Parathyroid adenoma (tissue), 2 donors: Measurements from ENCODE around the gene ACOT8.

Experiments
- H2AFZ ChIP-seq: fragments of 300-600 bp; sonication (generic); one replicate; pipeline ENCODE4 v1.7.0; 2017; ENCODE audit warnings: antibody characterized with exemption, mild to moderate bottlenecking
- H3K27ac ChIP-seq: fragments of 300-600 bp; sonication (generic); one replicate; pipeline ENCODE4 v1.7.0; 2017
- H3K27me3 ChIP-seq: fragments of 300-600 bp; sonication (generic); one replicate; pipeline ENCODE4 v1.7.0; 2017; ENCODE audit warnings: low read length; ENCODE audit not compliant: control insufficient read depth, insufficient read depth
- H3K36me3 ChIP-seq: fragments of 300-600 bp; sonication (generic); one replicate; pipeline ENCODE4 v1.7.0; 2017; ENCODE audit warnings: low read length; ENCODE audit not compliant: control insufficient read depth, insufficient read depth
- H3K4me1 ChIP-seq: fragments of 300-600 bp; sonication (generic); one replicate; pipeline ENCODE4 v1.7.0; 2017; ENCODE audit warnings: control low read depth
- H3K4me2 ChIP-seq: fragments of 300-600 bp; sonication (generic); one replicate; pipeline ENCODE4 v1.7.0; 2017; ENCODE audit warnings: low read length
- H3K4me3 ChIP-seq: fragments of 300-600 bp; sonication (generic); one replicate; pipeline ENCODE4 v1.7.0; 2017; ENCODE audit warnings: low read depth, low read length
- H3K79me2 ChIP-seq: fragments of 300-600 bp; sonication (generic); one replicate; pipeline ENCODE4 v1.7.0; 2017; ENCODE audit warnings: control low read depth
- H3K9ac ChIP-seq: fragments of 300-600 bp; sonication (generic); one replicate; pipeline ENCODE4 v1.7.0; 2017; ENCODE audit warnings: mild to moderate bottlenecking
- H3K9me3 ChIP-seq: fragments of 300-600 bp; sonication (generic); one replicate; pipeline ENCODE4 v1.7.0; 2017; ENCODE audit warnings: low read length; ENCODE audit not compliant: control insufficient read depth
- CTCF ChIP-seq: fragments of 300-600 bp; sonication (generic); IDR thresholded peaks from one replicate; pipeline ENCODE4 v1.7.0; 2017; ENCODE audit warnings: antibody characterized with exemption, mild to moderate bottlenecking
- donor health status: primary hyperparathyroidism.

Gene ACOT8

DNA sequence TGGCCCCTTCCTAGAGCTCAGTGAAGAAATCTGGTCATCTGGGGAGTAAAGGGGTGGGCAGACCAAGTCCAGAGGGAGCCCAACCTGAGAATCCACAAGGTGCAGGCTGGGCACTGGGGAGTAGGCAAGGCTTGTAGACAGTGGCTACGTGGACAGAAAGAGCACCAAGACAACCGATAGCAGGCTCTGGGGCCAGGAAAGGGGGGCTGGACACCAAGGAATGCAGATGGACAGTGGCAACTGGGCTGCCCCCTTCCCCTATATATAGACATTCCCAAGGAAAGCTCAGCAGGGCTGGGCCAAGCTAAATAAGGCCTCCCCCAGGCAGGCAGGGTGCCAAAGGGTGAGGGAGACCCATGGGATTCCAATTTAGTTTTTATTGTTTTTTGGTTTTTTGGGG, 28.6 kb downstream of the ACOT8 start:
- peak overlapping the region; percentile 67 for H3K27ac ChIP-seq
- H3K9me3 ChIP-seq, result no peaks in the 10 kb centered on the region
- H3K27me3 ChIP-seq, result no peaks in the 10 kb centered on the region
- no peaks in the 10 kb centered on the region for H3K36me3 ChIP-seq
- H3K4me2 ChIP-seq, result no peak overlapping the region
- H2AFZ ChIP-seq, result peak overlapping the region; percentile 63
- TF ChIP-seq CTCF, result no peak
- no peak overlapping the region for H3K4me3 ChIP-seq
- no peaks in the 10 kb centered on the region for H3K79me2 ChIP-seq
- peaks cover 18% of the 10 kb centered on the region for H3K4me1 ChIP-seq
- no peak overlapping the region for H3K9ac ChIP-seq

DNA sequence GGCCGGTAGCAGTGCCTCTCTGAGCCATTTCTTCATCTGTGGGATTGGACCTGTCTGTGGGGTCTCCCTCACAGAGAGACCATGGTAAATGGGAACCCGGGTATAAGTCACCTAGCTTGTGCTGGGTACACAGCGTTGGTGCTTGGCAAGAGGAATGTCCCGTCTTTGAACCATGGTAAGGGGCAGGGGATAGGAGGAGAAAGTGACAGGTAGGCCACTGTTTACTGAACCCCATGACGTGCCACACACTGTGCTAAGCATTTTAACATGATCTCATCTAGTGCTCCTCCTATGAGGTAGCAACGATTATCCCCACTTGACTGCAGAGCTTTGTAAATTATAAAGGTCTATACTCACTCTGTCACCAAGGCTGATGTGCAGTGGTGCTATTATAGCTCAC, 29.5 kb downstream of the ACOT8 start:
- Histone ChIP-seq H3K79me2 (no peaks in the 10 kb centered on the region), H3K27me3 (no peaks in the 10 kb centered on the region), H3K36me3 (no peaks in the 10 kb centered on the region), H3K9me3 (no peaks in the 10 kb centered on the region), H3K4me3 (no peak overlapping the region), H3K9ac (no peak overlapping the region), H3K27ac (no peak overlapping the region), H3K4me1 (peaks cover 13% of the 10 kb centered on the region), H3K4me2 (no peak overlapping the region), H2AFZ (no peak overlapping the region)
- TF ChIP-seq CTCF, result no peak

DNA sequence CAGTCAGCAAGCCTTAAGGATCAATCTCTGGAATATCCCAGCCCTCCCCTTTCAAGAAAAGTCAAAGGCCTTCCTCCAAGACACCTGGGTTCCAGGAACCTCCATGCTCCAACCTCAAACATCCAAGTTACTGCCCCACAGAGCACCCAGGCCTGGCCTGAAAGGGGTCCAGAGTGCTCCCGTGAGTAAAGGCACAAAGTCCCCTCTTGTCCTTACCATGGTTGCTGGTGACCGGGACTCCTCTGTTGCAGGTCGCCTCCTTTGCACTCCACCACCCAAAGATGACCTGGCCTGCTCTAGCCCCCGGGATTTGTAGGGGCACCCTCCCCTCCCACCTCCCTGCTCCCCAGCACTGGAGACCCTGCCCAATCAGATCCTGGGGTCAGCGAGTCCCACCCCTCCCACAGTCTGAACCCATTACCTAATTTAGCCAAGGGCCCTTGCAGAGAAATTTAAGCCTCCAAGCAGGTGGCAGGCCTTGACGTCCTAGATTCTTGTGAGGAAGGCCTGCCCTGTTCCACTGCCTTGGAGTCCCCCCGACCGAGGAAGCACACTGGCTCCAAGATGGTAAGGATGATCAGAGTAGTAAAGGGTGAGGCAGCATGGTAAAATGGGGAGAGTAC, 30.1 kb downstream of the ACOT8 start, which contains the start of gene TNNC2:
Gene TNNC2 (minus strand): TSS at position 283 of the 623 bp plus-strand sequence. CDS start 64 bp downstream, at position 219.
- Histone ChIP-seq H3K27ac (peak within 1 kb of the TSS; percentile 67), H3K27me3 (no peaks in the 10 kb centered on the region), H3K9me3 (no peaks in the 10 kb centered on the region), H3K4me2 (no peak within 1 kb of the TSS), H2AFZ (peak within 1 kb of the TSS; percentile 9), H3K4me3 (no peak within 1 kb of the TSS), H3K9ac (no peak within 1 kb of the TSS), H3K4me1 (peaks cover 13% of the 10 kb centered on the region), H3K79me2 (no peaks in the 10 kb centered on the region), H3K36me3 (no peaks in the 10 kb centered on the region)
- TF ChIP-seq CTCF, result no peak

DNA sequence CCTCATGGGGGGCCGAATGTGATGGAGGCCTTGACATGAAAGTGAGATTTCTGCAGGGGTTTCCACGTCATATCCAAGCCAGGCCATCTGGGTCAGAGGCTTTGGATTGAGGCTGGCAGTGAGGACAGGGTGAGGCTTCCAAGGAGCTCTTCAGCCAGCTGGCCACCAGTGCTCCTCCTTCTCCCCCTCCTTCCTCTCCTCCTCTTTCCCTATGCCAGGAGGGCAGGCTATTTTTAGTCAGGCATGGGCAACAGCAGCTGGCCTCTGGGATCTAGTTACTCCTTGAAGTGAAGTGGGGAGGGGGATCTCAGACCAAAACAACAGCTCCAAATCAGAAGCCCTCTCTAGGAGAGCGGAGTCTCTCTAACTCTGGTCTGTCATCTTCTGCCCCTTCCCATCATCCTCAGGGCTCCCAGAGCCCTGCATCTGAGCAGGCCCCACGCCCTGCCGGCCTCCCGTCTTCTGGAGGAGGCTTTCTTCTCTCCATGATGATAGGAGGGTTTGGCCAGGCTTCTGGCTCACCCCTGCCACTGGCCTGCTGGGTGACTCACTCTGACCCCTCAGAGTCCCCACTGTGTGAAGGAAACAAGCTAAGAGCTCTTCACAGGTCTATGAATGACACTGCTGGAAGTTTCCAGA, 30.7 kb downstream of the ACOT8 start:
- peak overlapping the region; percentile 13 for H3K27ac ChIP-seq
- H3K36me3 ChIP-seq, result no peaks in the 10 kb centered on the region
- peak overlapping the region; percentile 9 for H2AFZ ChIP-seq
- TF ChIP-seq CTCF, result no peak
- H3K79me2 ChIP-seq, result no peaks in the 10 kb centered on the region
- H3K27me3 ChIP-seq, result no peaks in the 10 kb centered on the region
- H3K9ac ChIP-seq, result no peak overlapping the region
- no peak overlapping the region for H3K4me2 ChIP-seq
- H3K9me3 ChIP-seq, result no peaks in the 10 kb centered on the region
- H3K4me3 ChIP-seq, result no peak overlapping the region
- H3K4me1 ChIP-seq, result peaks cover 13% of the 10 kb centered on the region
